Measurements from ENCODE around the gene PCP4L1. TPM values are rescaled to one million over a fixed set of nuclear protein-coding genes. Genes with fewer than 3 reads are reported as not detected.

The PCP4L1 gene
- total RNA-seq, 1 experiment from 2014 or later, result not detected

DNA sequence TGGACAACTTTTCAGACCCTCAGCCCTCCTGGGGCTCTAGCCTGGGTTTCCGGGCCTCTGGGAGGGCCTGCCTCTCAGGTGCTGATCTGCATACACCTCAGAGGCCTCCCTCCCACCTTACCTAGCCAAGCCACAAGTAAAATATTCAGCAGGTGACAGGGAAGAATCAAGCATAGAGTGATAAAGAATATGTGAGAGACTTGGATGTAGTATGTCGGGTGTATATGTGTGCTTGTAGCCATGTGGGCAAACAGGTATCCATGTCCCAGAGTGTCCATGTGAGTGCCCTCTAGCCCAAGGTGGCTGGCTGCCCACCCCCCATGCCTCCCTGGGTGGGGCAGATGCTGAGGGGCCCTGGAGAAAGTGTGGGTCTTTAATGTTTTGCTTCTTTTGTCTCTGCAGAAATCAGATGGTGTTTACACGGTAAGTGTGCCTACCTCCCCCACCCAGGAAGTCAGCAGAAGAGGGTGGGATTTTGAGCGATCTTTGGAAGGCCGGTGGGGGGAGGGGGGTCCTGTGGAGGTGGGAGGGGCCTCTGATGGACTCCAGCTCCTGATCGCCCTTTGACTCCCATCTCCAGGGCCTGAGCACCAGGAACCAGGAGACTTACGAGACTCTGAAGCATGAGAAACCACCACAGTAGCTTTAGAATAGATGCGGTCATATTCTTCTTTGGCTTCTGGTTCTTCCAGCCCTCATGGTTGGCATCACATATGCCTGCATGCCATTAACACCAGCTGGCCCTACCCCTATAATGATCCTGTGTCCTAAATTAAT lies 40.1 kb upstream of the PCP4L1 start:
- Histone ChIP-seq H3K4me1 (ENCODE audit: control insufficient read depth in 1 of 2, insufficient read depth in 2 of 2, low read length in 2 of 2) (no peaks in the 10 kb centered on the region), H3K9me3 (ENCODE audit: control insufficient read depth in 1 of 2, insufficient read depth in 1 of 2, low read depth in 1 of 2, low read length in 2 of 2) (no peaks in the 10 kb centered on the region), H3K36me3 (ENCODE audit: control insufficient read depth in 1 of 2, insufficient read depth in 2 of 2, low read length in 2 of 2) (peaks cover 10 to 12% of the 10 kb centered on the region in 2 experiments; a peak in 3 of 4 replicates), H3K4me3 (replicated peaks in 1 of 2; ENCODE audit: low read depth in 1 of 2, low read length in 2 of 2) (no peak overlapping the region), H3K27ac (ENCODE audit: low read depth, low read length) (no peak overlapping the region), H3K9ac (ENCODE audit: low read length) (no peak overlapping the region), H3K27me3 (ENCODE audit: insufficient read depth, low read length) (no peaks in the 10 kb centered on the region), H3K4me2 (ENCODE audit: low read length) (no peak overlapping the region), H4K20me1 (ENCODE audit: insufficient read depth) (no peaks in the 10 kb centered on the region), H3K79me2 (ENCODE audit: insufficient read depth, low read length) (no peaks in the 10 kb centered on the region), H2AFZ (ENCODE audit: low read depth, low read length, poor library complexity, severe bottlenecking) (no peak overlapping the region), H3K9me2 (ENCODE audit: insufficient read depth) (0 out of 2 replicates have a peak, but pooled peaks cover 3% of the 10 kb centered on the region)
- TF ChIP-seq YY1 (IDR thresholded peaks at IDR 0.05; ENCODE audit: extremely low read depth, insufficient replicate concordance, low read depth, low read length) (no peak), POLR2AphosphoS5 (IDR thresholded peaks at IDR 0.05; ENCODE audit: low read depth, low read length) (no peak), CEBPB (IDR thresholded peaks at IDR 0.05; ENCODE audit: low read depth) (no peak), ELF1 (IDR thresholded peaks at IDR 0.05; ENCODE audit: borderline replicate concordance, low read depth) (no peak), ZBTB33 (IDR thresholded peaks at IDR 0.05; ENCODE audit: extremely low read depth, insufficient replicate concordance, low read length) (no peak), ZNF274 (IDR thresholded peaks at IDR 0.05; ENCODE audit: low read depth, low read length) (no peak)
- BruUV-seq (replicated peaks), result no TSS peak
- no peak for ATAC-seq
- DNase-seq (ENCODE audit: low read depth, low spot score), result no peak
- ChIA-PET RAD21 (ENCODE audit: low non-redundant PET in 1 of 2, low total read pairs in 2 of 2, uncharacterized antibody in 2 of 2, unreplicated experiment in 2 of 2) (no interaction called here), CTCF (no interaction called here), POLR2A (no interaction called here)
- intact Hi-C loops (cut with micrococcal nuclease), result no loop called here

All from HCT116 (cell line).